Limb (tissue), 2 donors: ENCODE measurements around the gene HELZ2.

Experiments used
- DNase-seq, 2 donors: peaks; one replicate each; pipeline ENCODE4 v3.0.0-alpha.2; 2016; ENCODE audit errors: extremely low spot score in 2 of 2

HELZ2 gene

DNA sequence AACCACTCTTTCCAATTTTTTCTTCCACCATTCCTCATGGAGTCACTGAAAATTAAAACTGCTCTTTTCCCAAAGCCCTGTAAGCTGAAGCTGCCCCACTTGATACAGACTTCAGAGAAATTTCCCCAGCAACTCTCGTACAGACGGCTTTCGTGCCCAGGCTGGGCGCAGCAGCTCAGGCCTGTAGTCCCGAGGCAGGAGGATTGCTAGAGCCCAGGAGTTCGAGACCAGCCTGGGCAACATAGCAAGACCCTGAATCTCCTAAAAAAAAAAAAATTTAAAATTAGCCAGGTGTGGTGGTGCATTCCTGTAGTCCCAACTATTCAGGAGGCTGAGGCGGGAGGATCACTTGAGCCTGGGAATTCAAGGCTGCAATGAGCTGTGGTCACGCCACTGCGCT is 46.9 kb downstream of the HELZ2 start:
- DNase-seq = no peak

- no peak for DNase-seq
Measured at GRCh38 chr20:63525971-63526370, 48.1 kb downstream of the HELZ2 start.

DNA sequence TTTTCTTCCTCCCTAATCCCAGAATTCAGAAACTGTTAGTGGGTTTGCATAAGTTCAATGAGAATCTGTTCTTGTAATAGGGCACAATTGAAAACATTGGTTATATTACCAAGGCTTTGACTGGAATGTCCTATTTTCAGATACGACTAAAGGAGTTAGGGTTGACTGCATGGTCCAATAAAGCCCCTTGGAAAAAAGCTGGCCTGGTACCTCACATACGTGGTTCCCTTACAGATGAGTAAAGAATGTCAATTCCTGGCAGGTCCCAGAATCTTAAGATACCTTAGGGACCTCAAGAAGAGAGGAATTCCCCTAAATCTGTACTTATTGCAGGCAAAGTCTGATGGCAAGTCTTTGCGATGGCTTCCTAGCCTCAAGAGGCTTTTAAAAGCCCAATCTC is 48.9 kb downstream of the HELZ2 start:
- DNase-seq = no peak
